H1 (cell line): ENCODE data around the gene NAGS. TPM values are rescaled to one million over a fixed set of nuclear protein-coding genes. Genes with fewer than 3 reads are reported as not detected.

Experiments used
- CTCF ChIA-PET: fragments of 300-600 bp; sonication (Branson Sonifier 250); formaldehyde crosslinking; loops from one replicate; lab custom pipeline; 2021; ENCODE audit not compliant: partially characterized antibody; lab: Charles Lee
- POLR2A ChIA-PET: fragments of 300-600 bp; sonication (Branson Sonifier 250); formaldehyde crosslinking; loops from one replicate; lab custom pipeline; 2021; ENCODE audit warnings: inconsistent platforms; ENCODE audit not compliant: partially characterized antibody; lab: Charles Lee
- DNase-seq, 2 experiments: peaks; one replicate each; pipeline versions ENCODE4 v3.0.0 to v3.0.0-alpha.2; 2010 to 2022; ENCODE audit warnings: low spot score in 2 of 2, low read depth in 1 of 2, mixed read lengths in 1 of 2
- FAIRE-seq: peaks from 2 replicates; lab custom pipeline; 2011; peaks lifted over from hg19 to GRCh38; lab: Jason Lieb, UNC
- H2AFZ ChIP-seq: 2 replicates; pipeline ENCODE4 v1.8.1; 2012; ENCODE audit warnings: low read length, inconsistent platforms
- H2AK5ac ChIP-seq: 2 replicates; pipeline ENCODE4 v1.6.1; 2013; ENCODE audit warnings: low read depth, low read length
- H2BK120ac ChIP-seq: replicated peaks from 2 replicates; pipeline ENCODE3; 2013; ENCODE audit warnings: low read depth, low read length, inconsistent platforms
- H2BK12ac ChIP-seq: 2 replicates; pipeline ENCODE4 v1.6.1; 2013; ENCODE audit warnings: low read depth, low read length
- H2BK15ac ChIP-seq: 2 replicates; pipeline ENCODE4 v1.6.1; 2013; ENCODE audit warnings: low read length
- H2BK20ac ChIP-seq: 2 replicates; pipeline ENCODE4 v1.6.1; 2013; ENCODE audit warnings: low read length
- H2BK5ac ChIP-seq: 2 replicates; pipeline ENCODE4 v1.6.1; 2013; ENCODE audit warnings: low read depth, low read length
- H3K14ac ChIP-seq: 2 replicates; pipeline ENCODE4 v1.6.1; 2013; ENCODE audit warnings: inconsistent platforms; ENCODE audit not compliant: insufficient read length
- H3K18ac ChIP-seq: 2 replicates; pipeline ENCODE4 v1.6.1; 2013; ENCODE audit warnings: low read length; ENCODE audit errors: extremely low read depth
- H3K23ac ChIP-seq: 2 replicates; pipeline ENCODE4 v1.6.1; 2013; ENCODE audit warnings: inconsistent platforms; ENCODE audit not compliant: insufficient read length
- H3K23me2 ChIP-seq: 2 replicates; pipeline ENCODE4 v1.6.1; 2013; ENCODE audit warnings: low read depth, low read length
- H3K27ac ChIP-seq: 2 replicates; pipeline ENCODE4 v1.6.1; 2011; ENCODE audit warnings: low read depth, low read length, inconsistent platforms
- H3K27me3 ChIP-seq, 4 experiments: replicated peaks in 1 of 4; 1 replicate in 1 of 4; 2 replicates in 3 of 4; pipeline versions ENCODE4 v1.6.1 to v1.8.1; 2011 to 2013; ENCODE audit warnings: low read length in 3 of 4, mild to moderate bottlenecking in 3 of 4, inconsistent platforms in 2 of 4, mixed read lengths in 2 of 4, moderate library complexity in 1 of 4; ENCODE audit not compliant: control insufficient read depth in 3 of 4, insufficient read depth in 3 of 4; ENCODE audit errors: extremely low read depth in 1 of 4
- H3K36me3 ChIP-seq, 4 experiments: 2 replicates each; pipeline versions ENCODE4 v1.6.1 to v1.8.1; 2011 to 2013; ENCODE audit warnings: mild to moderate bottlenecking in 4 of 4, low read length in 3 of 4, moderate library complexity in 2 of 4, control low read depth in 1 of 4, inconsistent platforms in 1 of 4; ENCODE audit not compliant: insufficient read depth in 4 of 4, control insufficient read depth in 2 of 4
- H3K4ac ChIP-seq: replicated peaks from 2 replicates; pipeline ENCODE3; 2013; ENCODE audit warnings: low read length, low read depth, mixed read lengths, inconsistent platforms; ENCODE audit not compliant: insufficient read length
- H3K4me1 ChIP-seq, 4 experiments: replicated peaks in 1 of 4; 1 replicate in 1 of 4; 2 replicates in 3 of 4; pipeline versions ENCODE4 v1.6.1 to v1.8.1; 2011 to 2013; ENCODE audit warnings: low read length in 3 of 4, inconsistent platforms in 2 of 4, mixed read lengths in 1 of 4; ENCODE audit not compliant: insufficient read depth in 4 of 4, control insufficient read depth in 3 of 4
- H3K4me2 ChIP-seq, 2 experiments: 2 replicates each; pipeline versions ENCODE4 v1.6.1 to v1.8.1; 2011 to 2013; ENCODE audit warnings: low read depth in 2 of 2, low read length in 2 of 2, control low read depth in 1 of 2, inconsistent platforms in 1 of 2, mild to moderate bottlenecking in 1 of 2; ENCODE audit not compliant: insufficient read depth in 1 of 2
- H3K4me3 ChIP-seq, 4 experiments: fragments of 200-600, 300-600 bp in 1 of 4; sonication (generic), shearing (Covaris generic), sonication (Bioruptor Twin) in 1 of 4; 2 replicates each; pipeline versions ENCODE4 v1.5.1 to v1.8.1; 2011 to 2016; ENCODE audit warnings: low read length in 4 of 4, low read depth in 3 of 4, control low read depth in 2 of 4, inconsistent platforms in 2 of 4, mild to moderate bottlenecking in 2 of 4, mixed read lengths in 1 of 4, moderate library complexity in 1 of 4; ENCODE audit not compliant: insufficient read depth in 2 of 4; ENCODE audit errors: extremely low read depth in 1 of 4
- H3K56ac ChIP-seq: replicated peaks from 2 replicates; pipeline ENCODE3; 2013; ENCODE audit warnings: low read depth, mild to moderate bottlenecking, mixed read lengths, low read length, inconsistent platforms; ENCODE audit not compliant: insufficient read length
- H3K79me1 ChIP-seq: 2 replicates; pipeline ENCODE4 v1.6.1; 2013; ENCODE audit warnings: low read depth, low read length, control low read depth
- H3K79me2 ChIP-seq, 2 experiments: 2 replicates each; pipeline versions ENCODE4 v1.6.1 to v1.8.1; 2012 to 2013; ENCODE audit warnings: low read length in 2 of 2, mild to moderate bottlenecking in 2 of 2, inconsistent platforms in 1 of 2; ENCODE audit not compliant: insufficient read depth in 2 of 2, control insufficient read depth in 1 of 2
- H3K9ac ChIP-seq, 4 experiments: replicated peaks in 1 of 4; 1 replicate in 1 of 4; 2 replicates in 3 of 4; pipeline versions ENCODE4 v1.6.1 to v1.8.1; 2011 to 2013; ENCODE audit warnings: low read depth in 3 of 4, low read length in 3 of 4, control low read depth in 2 of 4, mild to moderate bottlenecking in 2 of 4, moderate library complexity in 2 of 4, inconsistent platforms in 1 of 4; ENCODE audit errors: extremely low read depth in 1 of 4
- H3K9me3 ChIP-seq, 2 experiments: 2 replicates each; pipeline versions ENCODE4 v1.6.1 to v1.8.1; 2012 to 2013; ENCODE audit warnings: mild to moderate bottlenecking in 2 of 2, moderate library complexity in 2 of 2, control low read depth in 1 of 2, inconsistent platforms in 1 of 2, low read depth in 1 of 2, low read length in 1 of 2, mixed read lengths in 1 of 2; ENCODE audit not compliant: insufficient read depth in 2 of 2
- H4K20me1 ChIP-seq, 2 experiments: replicated peaks in 1 of 2; 2 replicates each; pipeline versions ENCODE3 to v1.8.1; 2011 to 2013; ENCODE audit warnings: inconsistent platforms in 2 of 2, low read length in 2 of 2, mild to moderate bottlenecking in 1 of 2; ENCODE audit not compliant: insufficient read depth in 2 of 2, control insufficient read depth in 1 of 2
- H4K5ac ChIP-seq: 2 replicates; pipeline ENCODE4 v1.6.1; 2013; ENCODE audit warnings: low read length, low read depth, mixed read lengths, inconsistent platforms; ENCODE audit not compliant: insufficient read length
- H4K8ac ChIP-seq: 2 replicates; pipeline ENCODE4 v1.8.0; 2013; ENCODE audit warnings: mild to moderate bottlenecking, moderate library complexity, low read length, inconsistent platforms; ENCODE audit not compliant: insufficient read depth; ENCODE audit errors: extremely low read depth
- H4K91ac ChIP-seq: replicated peaks from 2 replicates; pipeline ENCODE3; 2013; ENCODE audit warnings: low read length, mixed read lengths, inconsistent platforms; ENCODE audit not compliant: insufficient read length
- BCL11A ChIP-seq, 2 experiments: IDR thresholded peaks; one replicate each; pipeline ENCODE4 v1.6.1; 2011; ENCODE audit warnings: low read depth in 2 of 2, low read length in 2 of 2, mild to moderate bottlenecking in 2 of 2
- CBX5 ChIP-seq: fragments of 300-800, 300-1000 bp; sonication (generic); IDR thresholded peaks from 2 replicates; pipeline ENCODE4 v1.7.1; 2016; ENCODE audit warnings: antibody characterized with exemption, low read length, low read depth
- CEBPB ChIP-seq: IDR thresholded peaks from 2 replicates; pipeline ENCODE4 v1.6.1; 2012; ENCODE audit warnings: low read depth, low read length
- NANOG ChIP-seq: IDR thresholded peaks from 2 replicates; pipeline ENCODE4 v1.6.1; 2011; ENCODE audit warnings: low read length, low read depth, mild to moderate bottlenecking, inconsistent platforms; ENCODE audit not compliant: insufficient read depth, poor library complexity, severe bottlenecking
- POLR2A ChIP-seq, 2 experiments: IDR thresholded peaks; 1 replicate in 1 of 2; 2 replicates in 1 of 2; pipeline ENCODE4 v1.6.1; 2011; ENCODE audit warnings: low read depth in 2 of 2, low read length in 2 of 2, mild to moderate bottlenecking in 2 of 2; ENCODE audit errors: control extremely low read depth in 1 of 2
- POLR2AphosphoS5 ChIP-seq: IDR thresholded peaks from 2 replicates; pipeline ENCODE4 v1.6.1; 2011; ENCODE audit warnings: low read depth, low read length
- RAD21 ChIP-seq, 2 experiments: IDR thresholded peaks in 1 of 2; conservative IDR thresholded peaks in 1 of 2; 2 replicates each; pipeline ENCODE4 v1.6.1; 2011; ENCODE audit warnings: low read depth in 2 of 2, low read length in 2 of 2, improper control_type of control experiment in 1 of 2, inconsistent platforms in 1 of 2, mild to moderate bottlenecking in 1 of 2, moderate library complexity in 1 of 2
- TCF12 ChIP-seq: IDR thresholded peaks from 2 replicates; pipeline ENCODE4 v1.6.1; 2011; ENCODE audit warnings: low read depth, mild to moderate bottlenecking, low read length
- WGBS, 2 experiments: shearing (Covaris generic) in 1 of 2; methylation state at CpG; one replicate each; pipeline versions ENCODE4 v1.1.6 to v1.1.7; 2013 to 2015; ENCODE audit warnings: low lambda C conversion rate in 2 of 2, mixed read lengths in 2 of 2, inconsistent platforms in 1 of 2, low coverage in 1 of 2, missing lambda C conversion rate in 1 of 2; ENCODE audit not compliant: insufficient replicate concordance in 2 of 2, insufficient coverage in 1 of 2, insufficient read length in 1 of 2; ENCODE audit errors: extremely low coverage in 1 of 2, missing lambda C conversion rate in 1 of 2; 5-methylcytosine and 5-hydroxymethylcytosine counted together
- polyA plus RNA-seq, 7 experiments: library from polyadenylated mRNA; depleted of rRNA in 3 of 7; stranded (reverse) in 5 of 7; unstranded in 2 of 7; fragments of >200 nt in 5 of 7; fragments of 200-250 nt in 2 of 7; gene quantifications; 1 replicate in 5 of 7; 2 replicates in 1 of 7; 4 replicates in 1 of 7; pipeline versions ENCODE4 v1.2.1 to v1.2.3, GENCODE V29; 2011 to 2013; ENCODE audit warnings: missing spikeins in 2 of 7, mixed read lengths in 2 of 7
- total RNA-seq: library from RNA; stranded (reverse); fragmentation: NEBNext Ultra II Directional; extraction: Animal tissue kit (Norgen Biotek cat#: 25700); gene quantifications from 2 replicates; pipeline ENCODE4 v1.2.1, GENCODE V29; 2021

NAGS gene
- total and polyA plus RNA-seq, 2 of the 8 experiments (the other 6 are each of a cell fraction or from before 2014, with no cell fraction given), result 4.0 to 5.1 TPM

- DNase-seq, result no peak
- no peak overlapping the region for H4K91ac ChIP-seq
- no peak overlapping the region for H3K14ac ChIP-seq
- no peak overlapping the region for H2BK15ac ChIP-seq
- POLR2A ChIA-PET, result interaction anchor here (2.0 to 2.1 kb wide), 2 partner anchors 11 kb away, joined by 4 to 6 read pairs; no protein-coding TSS in a partner anchor
- H3K18ac ChIP-seq, result no peak overlapping the region
- peaks cover 9 to 10% of the 10 kb centered on the region in 2 experiments for H4K20me1 ChIP-seq
- H3K9ac ChIP-seq, result no peak overlapping the region
- no peak overlapping the region for H4K8ac ChIP-seq
- no peak overlapping the region for H3K4me2 ChIP-seq
- H3K4ac ChIP-seq, result no peak overlapping the region
- no peak overlapping the region for H3K4me3 ChIP-seq
- no peak overlapping the region for H2AFZ ChIP-seq
- no peak overlapping the region for H2BK120ac ChIP-seq
- no peaks in the 10 kb centered on the region for H3K27me3 ChIP-seq
- no peak overlapping the region for H2BK5ac ChIP-seq
- no peak overlapping the region for H3K27ac ChIP-seq
- H3K4me1 ChIP-seq, result no peaks in the 10 kb centered on the region
- TF ChIP-seq CEBPB (no peak), CBX5 (no peak), BCL11A (IDR thresholded peaks at IDR 0.05; ENCODE audit: low read depth in 2 of 2, low read length in 2 of 2) (no peak), NANOG (no peak), TCF12 (no peak), RAD21 (IDR thresholded peaks at IDR 0.05 in 1 of 2, conservative IDR thresholded peaks at IDR 0.05 in 1 of 2; ENCODE audit: low read depth in 2 of 2, low read length in 2 of 2) (no peak), POLR2AphosphoS5 (no peak), POLR2A (IDR thresholded peaks at IDR 0.05; ENCODE audit: control extremely low read depth in 1 of 2, low read depth in 2 of 2, low read length in 2 of 2) (no peak)
- TF ChIP-seq, all 59 proteins: peak for 0
- CTCF ChIA-PET, result interaction anchor here (3.7 kb wide), 1 partner anchor 11 kb away, joined by 23 read pairs; no protein-coding TSS in a partner anchor
- Histone ChIP-seq H2AK5ac (no peak overlapping the region), H3K23ac (no peak overlapping the region), H3K79me1 (peaks cover 6% of the 10 kb centered on the region; the same call in 1 of the 2 replicates), H2BK12ac (no peak overlapping the region), H4K5ac (no peak overlapping the region), H3K79me2 (peaks cover 5 to 82% of the 10 kb centered on the region in 2 experiments; a peak in 3 of 4 replicates), H2BK20ac (no peak overlapping the region), H3K56ac (no peak overlapping the region), H3K9me3 (no peaks in the 10 kb centered on the region), H3K23me2 (no peaks in the 10 kb centered on the region), H3K36me3 (peaks cover 9 to 74% (median 43%) of the 10 kb centered on the region in 4 experiments)
- 92% methylated on average over 3 of the region's 3 CpGs; no CpG with 5 or more reads in 1 of the 2 experiments for WGBS, 2 experiments
- FAIRE-seq, result no peak
Observed at GRCh38 chr17:44053125-44053872, 48.9 kb downstream of the NAGS start.
